HL-60/S4 treated with retinoic acid at 250 ng/mL for 4 days and 3 days (cell line): Measurements from ENCODE around the gene SAMD14.

Source experiments
- in situ Hi-C: fragments of 300-500 bp; cut with MboI; formaldehyde crosslinking; loops from 2 replicates; pipeline ENCODE4 v1.7.0; 2022; ENCODE audit warnings: low sequenced_read_pairs

Gene SAMD14

DNA sequence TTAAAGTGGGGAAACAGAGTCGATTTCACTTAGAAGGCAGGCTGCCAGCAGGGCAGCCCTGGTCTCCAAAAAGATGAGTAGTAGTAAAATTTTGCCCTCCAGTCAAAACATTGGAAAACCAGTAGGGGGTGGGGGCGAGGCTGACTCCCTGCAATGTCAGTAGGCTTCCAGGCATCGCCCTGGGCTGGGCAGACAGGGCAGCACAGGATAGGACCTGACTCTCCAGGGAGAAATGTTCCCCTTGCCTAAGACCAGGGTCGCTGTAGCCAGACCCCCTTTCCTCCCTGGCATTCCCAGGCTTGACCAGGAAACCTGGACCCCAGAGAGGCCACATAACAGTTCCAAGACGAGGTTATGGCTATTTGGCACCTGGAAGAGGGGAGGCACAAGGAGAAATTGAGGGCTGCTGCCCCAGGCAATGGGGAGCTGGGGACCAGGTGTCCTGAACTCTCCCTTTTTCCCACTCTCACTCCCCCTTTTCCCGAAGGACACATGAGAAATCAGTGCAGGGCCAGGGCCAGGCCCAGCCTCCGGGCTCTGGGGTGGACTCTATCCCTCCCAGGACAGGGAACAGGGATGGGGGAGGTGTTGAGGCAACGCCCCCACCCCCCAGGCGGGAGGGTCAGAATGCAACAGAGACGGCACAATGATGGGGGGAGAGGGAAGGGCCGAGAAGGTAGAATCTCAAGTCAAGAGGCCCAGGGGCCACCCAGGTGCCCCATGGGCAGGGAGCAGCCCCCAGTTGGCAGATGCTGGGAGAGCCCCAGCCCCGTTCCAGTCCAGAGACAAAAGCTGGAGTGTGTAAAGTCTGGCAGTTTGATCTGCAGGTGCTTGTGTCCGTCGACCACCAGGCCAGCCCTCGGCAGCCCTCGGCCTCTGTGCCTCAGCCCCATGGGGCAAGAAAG, 4.5 kb upstream of the SAMD14 start:
- in situ Hi-C loops: no loop called here

DNA sequence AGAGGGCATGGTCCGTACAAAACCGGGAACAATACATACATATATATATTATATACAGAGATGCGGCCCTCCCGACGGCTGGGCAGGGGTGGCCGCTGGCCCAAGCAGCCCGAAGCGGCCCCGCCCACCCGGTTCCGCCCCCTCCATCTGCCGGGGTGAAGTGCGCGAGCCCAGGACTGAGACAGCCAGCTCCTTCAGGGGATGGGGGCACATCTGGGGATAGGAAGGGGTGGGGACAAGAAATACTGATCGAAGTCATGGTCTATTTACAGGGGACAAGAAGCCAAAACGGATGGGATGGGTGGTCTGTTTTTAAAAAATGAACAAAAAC, 3.8 kb upstream of the SAMD14 start:
- in situ Hi-C loops: no loop called here

- in situ Hi-C loops: no loop called here
Measured at GRCh38 chr17:50133028-50133768, 3.2 kb upstream of the SAMD14 start.

GRCh38 chr17:50132104-50132794, 2.3 kb upstream of the SAMD14 start:
- in situ Hi-C loops: no loop called here

GRCh38 chr17:50130559-50131305, 772 bp upstream of the SAMD14 start:
- in situ Hi-C loops: no loop called here

- in situ Hi-C loops: no loop called here
Measured at GRCh38 chr17:50129353-50129727, 620 bp downstream of the SAMD14 start.

DNA sequence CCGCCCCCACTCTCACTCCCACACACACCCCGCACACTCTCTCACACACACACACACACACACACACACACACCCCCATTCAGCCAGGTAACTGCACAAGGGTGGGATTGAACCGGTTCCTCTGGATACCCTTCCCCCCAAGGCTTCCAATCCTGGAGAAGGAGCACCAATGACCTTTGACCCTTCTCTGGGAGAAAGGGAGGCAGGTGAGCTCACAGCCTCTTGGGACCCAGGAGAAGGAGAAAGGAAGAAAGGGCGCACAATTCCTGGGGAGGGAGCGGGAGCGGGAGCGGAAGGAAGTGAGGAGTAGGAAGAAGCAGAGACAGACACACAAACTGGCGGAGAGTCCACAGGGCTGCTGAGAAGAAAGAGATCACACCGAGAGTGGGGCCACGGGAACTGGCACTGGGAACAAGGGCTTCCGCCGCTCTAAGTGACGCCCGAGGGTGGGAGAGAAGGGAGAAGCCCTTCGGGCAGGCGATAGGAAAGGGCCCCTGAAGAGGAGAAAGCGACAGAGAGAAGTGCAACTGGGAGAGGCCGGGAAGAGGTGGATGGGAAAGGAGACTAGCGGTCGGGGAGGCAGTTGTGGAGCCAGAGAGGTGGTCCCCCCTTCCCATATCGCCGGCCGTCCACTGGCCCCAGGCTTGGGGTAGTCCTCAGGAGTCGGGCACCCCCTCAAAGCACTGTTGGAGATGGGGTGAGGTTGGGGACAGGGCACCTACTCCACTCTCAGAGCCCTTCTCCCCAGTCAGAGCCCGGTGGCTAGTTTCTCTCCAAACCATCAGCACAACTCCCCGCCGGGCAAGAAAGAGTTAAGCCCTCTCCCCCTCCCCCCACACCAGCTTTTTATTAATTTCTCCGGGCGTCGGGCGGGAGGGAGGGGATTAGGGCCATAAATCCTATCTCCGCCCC, 1.3 kb downstream of the SAMD14 start:
- in situ Hi-C loops: no loop called here

DNA sequence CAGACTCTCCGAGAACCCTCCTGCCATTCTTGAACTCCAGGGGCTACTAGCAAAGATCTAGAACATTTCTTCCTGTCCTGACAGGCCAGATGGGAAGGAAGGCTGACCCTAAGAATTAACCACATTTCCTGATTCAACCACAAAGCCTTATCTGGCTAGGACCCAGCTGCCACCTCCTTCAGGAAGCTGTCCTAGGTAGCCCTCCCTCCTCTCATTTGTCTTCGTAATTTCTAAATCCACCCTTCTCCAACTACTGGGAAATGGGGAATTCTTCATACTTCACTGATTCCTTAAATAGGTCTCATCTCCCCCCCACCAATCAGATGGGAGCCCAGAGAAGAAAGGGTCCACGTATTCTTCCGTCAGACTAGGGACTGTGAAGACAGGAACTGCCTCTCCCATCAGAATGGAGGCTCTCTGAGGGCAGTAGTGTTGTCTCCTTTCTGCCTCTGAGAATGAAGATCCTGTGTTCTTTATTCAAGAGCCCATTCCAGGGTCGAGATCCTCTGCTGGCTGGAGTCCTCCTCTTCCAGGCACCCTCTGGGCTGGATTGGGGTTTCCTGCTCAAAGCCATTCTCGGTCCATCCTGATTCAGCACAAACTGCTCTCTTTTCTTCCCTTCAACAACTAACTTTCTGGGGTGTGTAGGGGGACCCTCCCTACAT, 2.1 kb downstream of the SAMD14 start:
- in situ Hi-C loops: no loop called here

DNA sequence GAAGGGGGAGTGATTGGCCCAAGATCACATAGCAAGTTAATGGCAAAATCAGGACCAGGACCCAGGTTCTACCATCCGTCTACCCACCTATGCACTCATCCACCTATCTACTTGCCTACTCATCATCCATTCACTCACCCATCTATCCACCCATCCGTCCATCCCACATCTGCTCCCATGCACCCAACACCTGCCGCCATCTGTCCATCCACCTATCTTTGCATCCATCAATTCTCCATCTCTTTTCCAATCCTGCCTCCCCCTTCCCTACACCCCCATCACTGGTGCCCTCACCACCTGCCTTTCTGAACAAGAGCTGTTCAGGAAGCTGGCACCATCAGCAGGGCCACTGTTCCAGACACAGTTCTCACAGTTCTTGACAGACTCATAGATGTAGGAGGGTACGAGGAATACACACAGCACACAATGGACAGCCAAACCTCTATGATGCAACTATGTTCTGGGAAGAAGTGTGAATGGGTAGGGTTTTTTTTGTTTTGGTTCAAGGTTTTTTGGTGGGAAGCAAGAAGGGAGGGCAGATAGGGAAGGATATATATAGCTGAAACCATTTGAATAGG, 4.5 kb downstream of the SAMD14 start:
- in situ Hi-C loops: no loop called here

DNA sequence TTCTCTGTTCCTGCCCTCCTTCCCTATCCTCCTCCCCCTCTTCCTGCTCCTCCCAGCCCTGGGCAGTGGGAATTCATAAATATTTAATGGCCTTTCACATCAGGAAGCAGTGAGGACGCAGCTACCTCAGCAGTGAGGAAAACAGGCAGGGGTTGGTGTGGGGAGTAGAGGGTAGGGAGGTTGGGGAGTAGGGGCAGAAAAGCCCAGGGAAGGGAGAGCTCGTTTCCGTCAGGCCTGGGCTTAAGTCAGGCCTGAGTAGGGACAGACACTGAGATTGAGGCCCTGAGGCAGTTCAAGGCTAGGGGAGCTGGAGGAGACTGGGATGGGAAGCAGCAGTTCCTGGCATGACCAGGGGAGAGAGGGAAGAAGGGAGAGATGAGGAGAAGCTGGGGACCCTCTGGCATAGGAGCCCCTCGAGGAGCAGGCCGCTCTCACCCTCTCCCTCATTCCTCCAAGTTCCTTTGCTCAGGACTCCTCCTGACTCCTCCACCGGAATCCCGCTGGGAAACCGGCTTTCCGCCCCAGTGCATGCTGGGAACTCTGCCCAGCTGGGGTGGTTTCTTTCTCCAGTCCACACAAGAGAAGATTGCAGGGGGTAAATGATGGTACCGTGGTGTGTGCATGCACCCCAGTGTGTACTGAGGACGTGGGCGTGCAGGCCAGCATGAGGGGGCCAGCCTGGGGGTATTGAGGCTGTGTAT, 6.2 kb downstream of the SAMD14 start:
- in situ Hi-C loops: no loop called here

DNA sequence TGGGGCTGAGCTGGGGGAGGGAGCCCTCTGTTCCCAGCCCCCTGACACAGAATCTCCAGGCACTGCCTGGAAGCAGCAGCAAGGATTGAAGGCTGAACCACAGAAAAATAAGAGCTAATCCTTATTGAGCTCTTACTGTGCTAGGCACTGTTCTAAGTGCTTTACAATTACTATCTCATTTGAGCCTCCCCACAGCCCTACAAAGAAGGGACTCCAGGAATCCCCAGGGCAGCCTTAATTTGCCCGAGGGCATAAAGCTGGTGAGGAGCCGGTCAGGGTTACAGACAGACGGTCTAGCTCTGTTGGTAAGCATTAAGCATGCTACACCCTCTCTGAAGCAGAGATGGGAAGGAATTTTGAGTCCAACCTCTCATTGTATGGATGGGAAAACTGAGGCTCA, 7.0 kb downstream of the SAMD14 start:
- in situ Hi-C loops: no loop called here

DNA sequence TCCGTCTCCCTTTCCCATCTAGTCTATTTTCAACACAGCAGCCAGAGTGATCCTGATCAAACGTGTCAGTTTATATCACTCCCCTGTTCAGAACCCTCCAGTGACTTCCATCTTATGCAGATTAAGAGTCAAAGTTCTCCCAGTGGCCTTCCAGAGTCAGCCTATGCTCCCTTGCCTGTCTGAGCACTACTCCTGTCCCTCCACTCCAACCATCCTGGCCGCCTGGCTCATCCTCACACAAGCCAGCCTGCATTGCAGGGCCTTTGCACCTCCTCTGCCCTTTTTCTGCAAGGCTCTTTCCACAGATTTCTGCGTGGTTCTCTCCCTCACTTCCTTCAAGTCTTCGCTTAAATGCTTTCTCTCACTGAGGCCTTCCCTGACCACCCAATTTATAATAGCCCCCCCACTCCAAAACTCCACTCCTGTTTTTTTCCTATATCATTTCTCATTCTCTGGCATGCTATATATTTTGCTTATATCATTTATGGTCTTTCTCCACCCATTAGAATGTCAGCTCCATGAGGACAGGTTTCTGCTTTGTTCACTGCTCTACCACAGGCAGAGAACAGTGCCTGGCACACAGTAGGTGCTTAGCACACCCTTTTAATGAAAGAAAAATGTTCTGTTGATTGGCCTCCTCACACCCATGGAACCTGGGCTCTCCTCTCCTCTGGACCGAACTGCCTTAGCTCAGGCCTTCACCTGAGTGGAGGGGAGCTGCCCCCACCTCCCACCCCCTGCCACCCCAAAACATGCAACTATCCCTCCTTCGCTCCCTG, 9.3 kb downstream of the SAMD14 start:
- in situ Hi-C loops: no loop called here

DNA sequence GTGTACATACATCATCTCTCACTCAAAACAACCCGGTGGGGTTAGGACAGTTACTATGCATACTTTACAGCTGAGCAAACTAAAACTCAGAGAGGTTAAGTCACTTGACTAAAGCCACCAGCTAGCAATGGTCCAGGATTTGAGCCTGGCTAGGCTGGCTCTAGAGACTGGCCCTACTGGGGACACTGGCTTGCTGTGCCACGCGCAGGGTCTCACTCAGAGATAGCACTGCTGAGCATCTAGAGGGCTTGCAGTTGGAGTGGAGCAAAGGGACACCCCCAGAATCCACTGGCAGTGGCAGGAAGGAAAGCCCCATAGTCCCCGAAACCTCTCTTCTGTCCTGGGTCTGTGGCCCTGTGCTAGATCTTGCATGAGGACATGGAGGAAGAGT, 11.1 kb downstream of the SAMD14 start:
- in situ Hi-C loops: no loop called here

DNA sequence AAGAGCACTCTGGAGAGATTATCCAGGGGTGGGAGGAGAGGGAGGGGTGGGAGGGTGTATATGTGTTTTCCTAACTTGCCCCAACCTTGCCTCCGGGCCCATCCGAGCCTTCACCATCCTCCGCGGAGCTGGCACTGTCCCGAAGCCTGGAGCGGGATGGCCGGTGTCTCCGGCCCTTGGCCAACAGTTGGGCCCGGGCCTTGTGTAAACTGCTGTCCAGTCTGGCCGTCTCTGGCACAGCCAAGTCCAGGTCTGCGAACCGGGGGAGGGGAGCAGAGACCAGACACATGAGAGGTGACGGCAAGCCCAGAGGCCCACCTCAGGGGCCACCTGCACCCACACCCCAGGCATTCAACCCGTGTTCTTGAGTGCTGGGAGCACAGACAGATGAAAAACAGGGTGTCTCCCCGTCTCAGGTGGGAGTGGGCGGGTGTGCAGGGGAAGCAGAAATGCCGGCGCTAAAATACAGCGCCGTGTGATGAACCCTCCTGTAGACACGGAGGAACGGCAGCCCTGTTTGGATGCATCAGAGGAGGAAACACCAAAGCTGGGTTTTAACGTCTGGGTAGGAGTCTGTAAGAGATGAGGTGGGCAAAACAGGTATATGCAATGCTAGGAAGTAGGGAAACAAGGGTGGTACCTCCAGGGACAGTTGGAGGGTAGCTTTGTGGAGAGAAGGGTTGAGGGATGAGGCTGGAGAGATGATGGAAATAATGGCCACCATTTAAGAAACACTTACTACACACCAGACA, 11.7 kb downstream of the SAMD14 start:
- in situ Hi-C loops: no loop called here

- in situ Hi-C loops: no loop called here
Measured at GRCh38 chr17:50117202-50118051, 12.5 kb downstream of the SAMD14 start.

DNA sequence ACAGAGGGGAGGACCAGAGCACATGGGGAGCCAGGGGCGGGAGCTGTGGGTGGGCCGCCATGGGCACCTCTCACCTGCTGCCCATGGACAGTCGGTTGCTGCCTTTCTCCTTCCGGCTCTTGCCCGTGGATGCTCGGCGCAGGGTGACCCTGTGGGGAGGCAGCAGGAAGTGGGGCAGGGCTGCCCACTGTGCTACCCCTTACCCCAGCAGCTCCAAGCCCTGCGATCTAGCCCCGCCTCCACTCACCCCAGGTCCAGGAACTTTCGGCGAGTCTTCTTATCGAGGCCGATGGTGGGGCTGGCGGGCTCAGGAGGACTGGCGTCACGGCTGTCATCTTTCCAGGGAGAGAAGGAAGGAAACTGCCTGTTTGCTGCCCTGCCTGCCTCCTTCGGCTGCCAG, 14.2 kb downstream of the SAMD14 start:
- in situ Hi-C loops: no loop called here
